ENCODE results near the gene CAST.

Gene CAST

GRCh38 chr5:96663608-96664007, 1.4 kb downstream of the CAST start:
- no peak for DNase-seq (ENCODE audit: low spot score)
- no peak for TF ChIP-seq CTCF (IDR thresholded peaks at IDR 0.05; ENCODE audit: extremely low read depth, insufficient read depth, missing control alignments)
- in situ Hi-C loops (cut with MboI; ENCODE audit: low pct_unique_long_range_greater_than_20kb, low sequenced_read_pairs, unreplicated experiment), result no loop called here

GRCh38 chr5:96664669-96665068, 2.5 kb downstream of the CAST start:
- no peak for TF ChIP-seq CTCF (IDR thresholded peaks at IDR 0.05; ENCODE audit: extremely low read depth, insufficient read depth, missing control alignments)
- no peak for DNase-seq (ENCODE audit: low spot score)
- in situ Hi-C loops (cut with MboI; ENCODE audit: low pct_unique_long_range_greater_than_20kb, low sequenced_read_pairs, unreplicated experiment), result no loop called here

GRCh38 chr5:96668725-96669124, 6.5 kb downstream of the CAST start:
- TF ChIP-seq CTCF (IDR thresholded peaks at IDR 0.05; ENCODE audit: extremely low read depth, insufficient read depth, missing control alignments), result no peak
- no peak for DNase-seq (ENCODE audit: low spot score)
- in situ Hi-C loops (cut with MboI; ENCODE audit: low pct_unique_long_range_greater_than_20kb, low sequenced_read_pairs, unreplicated experiment), result no loop called here

GRCh38 chr5:96669909-96670308, 7.7 kb downstream of the CAST start:
- no peak for TF ChIP-seq CTCF (IDR thresholded peaks at IDR 0.05; ENCODE audit: extremely low read depth, insufficient read depth, missing control alignments)
- DNase-seq (ENCODE audit: low spot score), result no peak
- in situ Hi-C loops (cut with MboI; ENCODE audit: low pct_unique_long_range_greater_than_20kb, low sequenced_read_pairs, unreplicated experiment), result no loop called here

GRCh38 chr5:96671441-96671840, 9.3 kb downstream of the CAST start:
- DNase-seq (ENCODE audit: low spot score), result no peak
- in situ Hi-C loops (cut with MboI; ENCODE audit: low pct_unique_long_range_greater_than_20kb, low sequenced_read_pairs, unreplicated experiment), result no loop called here
- no peak for TF ChIP-seq CTCF (IDR thresholded peaks at IDR 0.05; ENCODE audit: extremely low read depth, insufficient read depth, missing control alignments)

GRCh38 chr5:96673127-96673526, 11.0 kb downstream of the CAST start:
- TF ChIP-seq CTCF (IDR thresholded peaks at IDR 0.05; ENCODE audit: extremely low read depth, insufficient read depth, missing control alignments), result no peak
- no peak for DNase-seq (ENCODE audit: low spot score)
- in situ Hi-C loops (cut with MboI; ENCODE audit: low pct_unique_long_range_greater_than_20kb, low sequenced_read_pairs, unreplicated experiment), result no loop called here

GRCh38 chr5:96675882-96676281, 13.7 kb downstream of the CAST start:
- in situ Hi-C loops (cut with MboI; ENCODE audit: low pct_unique_long_range_greater_than_20kb, low sequenced_read_pairs, unreplicated experiment), result no loop called here
- no peak for TF ChIP-seq CTCF (IDR thresholded peaks at IDR 0.05; ENCODE audit: extremely low read depth, insufficient read depth, missing control alignments)
- no peak for DNase-seq (ENCODE audit: low spot score)

All from GM13977 (cell line).